GM18867 (cell line): ENCODE data around the gene RAB1B.
A peak's percentile ranks its signal among the peaks of the same experiment; 100 is the strongest.

ENCODE experiments used
- ATAC-seq: cut with Tn5 transposase; IDR thresholded peaks from one replicate; pipeline ENCODE4 v1.9.1; 2021; ENCODE audit warnings: mild to moderate bottlenecking, moderate library complexity; ENCODE audit not compliant: unreplicated experiment

RAB1B gene

DNA sequence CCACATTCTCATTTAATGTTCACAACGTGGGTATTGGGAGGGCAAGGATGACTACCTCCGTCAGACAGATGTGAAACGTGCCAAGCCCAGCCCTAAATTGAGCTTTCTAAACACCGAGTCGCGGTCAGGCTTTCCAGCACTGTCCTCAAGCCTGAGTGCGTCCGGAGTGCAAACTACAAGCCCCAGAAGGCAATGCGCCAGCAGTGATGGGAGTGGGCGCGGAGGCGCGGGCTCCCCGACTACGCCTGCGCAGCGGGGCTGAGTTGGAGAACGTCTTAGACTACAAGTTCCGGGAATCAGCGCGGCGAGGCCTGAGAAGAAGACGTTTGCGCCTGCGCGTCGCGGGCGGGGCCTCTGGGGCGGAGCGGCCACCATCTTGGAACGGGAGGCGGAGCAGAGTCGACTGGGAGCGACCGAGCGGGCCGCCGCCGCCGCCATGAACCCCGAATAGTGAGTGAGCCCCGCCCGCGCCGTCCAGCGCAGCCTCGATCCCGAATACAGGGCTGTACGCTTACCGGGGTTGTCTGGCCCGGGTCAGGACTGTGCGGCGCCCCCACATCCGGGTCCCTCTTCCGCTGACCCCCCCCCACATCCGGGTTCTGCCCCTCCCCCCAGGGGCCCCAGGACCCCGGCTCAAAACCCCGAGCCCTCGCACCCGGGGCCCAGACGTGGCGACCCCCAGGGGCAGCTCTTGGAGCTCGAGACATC, at the start of gene RAB1B:
Gene RAB1B (plus strand): TSS at position 396 of the 708 bp plus-strand sequence. CDS start 41 bp downstream, at position 437.
- peak; percentile 76 for ATAC-seq

DNA sequence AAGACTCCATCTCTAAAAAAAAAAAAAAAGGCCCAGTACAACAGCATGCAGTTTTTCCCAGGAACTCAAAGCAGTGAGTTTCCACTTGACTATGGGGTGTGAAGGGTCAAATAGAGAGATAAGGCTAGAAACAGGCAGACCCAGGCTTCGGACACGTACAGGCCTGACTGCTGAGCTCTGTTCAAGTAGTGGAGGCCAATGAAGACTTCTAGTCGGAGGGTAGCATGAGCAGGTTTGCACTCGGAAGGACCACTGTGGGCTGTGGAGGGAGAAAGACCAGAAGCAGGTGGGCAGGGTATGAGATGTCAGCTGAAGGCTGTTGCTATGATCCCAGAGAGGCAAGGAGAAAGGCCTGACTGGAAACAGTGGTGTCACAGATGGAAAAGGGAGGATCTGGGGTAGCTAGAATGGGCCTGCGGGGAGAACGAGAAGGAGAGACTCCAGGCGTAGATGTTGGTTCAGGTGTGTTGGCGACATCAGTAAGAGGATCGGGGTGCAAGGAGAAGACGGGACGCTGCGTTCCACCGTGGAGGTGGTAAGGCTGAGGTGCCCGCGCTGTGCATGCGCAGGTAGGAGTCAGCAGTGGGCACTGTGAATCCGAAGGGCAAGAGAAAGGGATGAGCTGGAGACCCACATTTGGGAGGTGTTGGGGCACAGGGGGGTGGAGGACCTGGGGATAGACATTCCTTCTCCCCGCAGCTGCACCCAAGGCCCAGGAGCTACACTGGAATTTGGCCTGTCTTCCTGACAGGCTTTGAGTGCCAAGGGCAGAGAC, 49.4 kb upstream of the RAB1B start:
- ATAC-seq = no peak

DNA sequence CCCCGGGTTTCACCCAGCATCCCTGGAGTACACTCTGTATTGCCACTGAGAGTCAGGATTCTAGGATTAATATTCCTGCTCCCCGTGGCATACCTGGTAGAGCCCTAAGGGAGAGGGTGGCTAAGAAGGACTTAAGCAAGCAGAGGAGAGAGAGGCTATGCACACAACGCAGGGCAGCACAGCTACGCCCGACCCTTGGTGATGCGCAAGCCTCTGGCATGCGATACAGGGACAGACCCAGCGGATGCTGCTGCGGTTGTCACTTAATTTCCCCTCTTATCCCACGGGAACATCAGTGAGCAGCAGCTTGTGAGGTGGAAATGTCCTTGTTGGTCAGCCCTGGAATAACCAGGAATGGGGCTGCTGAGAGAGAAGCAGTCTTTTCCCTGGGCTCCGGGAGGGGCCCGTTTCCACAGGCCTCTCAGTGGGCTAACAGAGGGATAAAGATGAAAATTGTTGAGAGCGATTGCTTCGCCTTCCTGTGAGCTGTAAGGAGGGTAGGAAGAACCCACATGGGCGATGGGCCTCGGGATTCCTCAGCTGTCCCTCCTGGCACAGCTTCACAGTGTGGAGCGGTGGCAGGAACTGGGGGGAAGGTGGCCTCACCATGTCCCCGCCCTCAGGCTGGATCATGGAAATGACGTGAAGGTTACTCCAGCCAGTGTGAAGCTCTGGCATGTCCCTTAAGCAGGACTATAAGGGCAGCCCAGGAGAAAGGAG, 48.4 kb upstream of the RAB1B start:
- ATAC-seq = no peak

DNA sequence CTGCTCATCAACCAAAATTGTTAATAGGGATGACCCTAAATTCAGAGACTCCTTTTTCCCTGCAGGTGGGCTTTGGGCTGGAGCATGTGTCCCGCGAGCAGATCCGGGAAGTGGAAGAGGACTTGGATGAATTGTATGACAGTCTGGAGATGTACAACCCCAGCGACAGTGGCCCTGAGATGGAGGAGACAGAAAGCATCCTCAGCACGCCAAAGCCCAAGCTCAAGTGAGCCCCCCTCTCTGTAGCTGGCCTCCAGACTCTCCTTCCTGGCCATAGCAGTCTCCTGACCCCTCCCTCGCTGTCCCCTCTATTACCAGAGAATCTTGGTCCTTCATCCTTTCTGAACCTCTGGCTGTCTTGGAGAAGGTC, 47.9 kb upstream of the RAB1B start:
- ATAC-seq = no peak

DNA sequence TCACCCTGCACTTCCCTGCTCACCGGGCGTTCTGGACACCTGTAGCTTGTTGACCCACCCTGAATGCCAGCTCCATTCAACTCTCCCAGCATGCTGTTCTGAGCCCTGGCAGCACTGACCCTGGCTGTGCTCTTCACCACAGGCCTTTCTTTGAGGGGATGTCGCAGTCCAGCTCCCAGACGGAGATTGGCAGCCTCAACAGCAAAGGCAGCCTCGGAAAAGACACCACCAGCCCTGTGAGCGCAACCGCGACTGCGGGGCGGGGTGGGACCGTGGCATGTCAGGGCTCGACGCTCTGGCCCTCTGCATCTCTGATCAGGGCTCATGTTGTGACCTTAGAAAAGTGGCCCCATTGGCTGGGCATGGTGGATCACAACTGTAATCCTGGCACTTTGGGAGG, 47.4 kb upstream of the RAB1B start:
- no peak for ATAC-seq

DNA sequence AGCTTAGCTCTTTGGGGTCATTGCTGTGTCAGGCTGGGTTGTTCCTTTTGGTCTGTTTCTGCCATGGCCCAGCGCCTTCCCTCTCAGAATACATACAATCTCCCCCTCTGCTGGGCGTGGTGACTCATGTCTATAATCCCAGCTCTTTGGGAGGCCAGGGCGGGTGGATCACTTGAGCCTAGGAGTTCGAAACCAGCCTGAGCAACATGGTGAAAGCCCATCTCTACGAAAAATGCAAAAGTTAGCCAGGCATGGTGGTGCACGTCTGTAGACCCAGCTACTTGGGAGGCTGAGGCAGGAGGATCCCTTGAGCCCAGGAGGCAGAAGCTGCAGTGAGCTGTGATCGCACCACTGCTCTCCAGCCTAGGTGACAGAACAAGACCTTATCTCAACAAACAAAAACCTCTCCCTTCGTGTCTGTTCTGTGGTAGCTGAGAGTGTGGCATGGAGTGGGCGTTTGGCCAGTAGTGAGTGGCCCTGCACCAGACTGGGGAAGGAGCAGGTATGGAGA, 46.7 kb upstream of the RAB1B start:
- ATAC-seq = peak; percentile 17

DNA sequence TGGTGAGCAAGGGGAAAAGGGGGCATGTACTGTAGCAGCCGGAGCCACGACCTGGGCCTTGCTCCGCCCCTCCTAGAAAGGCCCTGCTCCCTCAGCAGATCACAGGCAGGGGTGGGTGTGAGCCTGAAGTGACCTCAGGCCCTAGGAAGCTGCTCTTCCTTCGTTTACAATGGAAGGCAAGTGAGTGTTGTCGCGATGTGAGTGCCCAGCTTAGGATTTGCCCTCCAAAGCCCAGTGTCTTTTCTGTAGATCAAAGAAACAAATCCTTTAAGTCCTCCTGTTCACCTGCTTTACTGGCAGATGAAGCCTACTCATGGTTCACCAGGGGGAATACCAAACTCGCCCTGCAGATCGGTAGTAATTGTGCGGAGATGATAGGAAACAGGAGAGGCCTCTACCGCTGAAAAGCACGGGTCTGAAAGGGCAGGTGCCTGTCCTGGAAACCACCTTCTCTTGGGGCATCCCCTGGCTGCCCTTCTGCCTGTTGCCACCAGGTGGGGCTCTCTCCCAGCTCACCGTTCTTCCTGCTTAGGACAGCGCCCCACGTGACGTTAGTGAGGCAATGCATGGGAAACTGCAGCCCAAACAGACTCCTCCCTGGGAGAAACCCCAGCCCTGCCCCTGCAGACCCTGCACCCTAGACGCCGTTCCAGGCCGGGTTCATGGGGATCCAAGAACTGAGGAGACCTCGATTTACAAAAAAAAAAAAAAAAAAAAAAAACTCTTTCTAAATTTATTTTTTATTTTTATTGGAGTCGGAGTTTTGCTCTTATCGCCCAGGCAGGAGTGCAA, 45.9 kb upstream of the RAB1B start:
- ATAC-seq = peak; percentile 80

DNA sequence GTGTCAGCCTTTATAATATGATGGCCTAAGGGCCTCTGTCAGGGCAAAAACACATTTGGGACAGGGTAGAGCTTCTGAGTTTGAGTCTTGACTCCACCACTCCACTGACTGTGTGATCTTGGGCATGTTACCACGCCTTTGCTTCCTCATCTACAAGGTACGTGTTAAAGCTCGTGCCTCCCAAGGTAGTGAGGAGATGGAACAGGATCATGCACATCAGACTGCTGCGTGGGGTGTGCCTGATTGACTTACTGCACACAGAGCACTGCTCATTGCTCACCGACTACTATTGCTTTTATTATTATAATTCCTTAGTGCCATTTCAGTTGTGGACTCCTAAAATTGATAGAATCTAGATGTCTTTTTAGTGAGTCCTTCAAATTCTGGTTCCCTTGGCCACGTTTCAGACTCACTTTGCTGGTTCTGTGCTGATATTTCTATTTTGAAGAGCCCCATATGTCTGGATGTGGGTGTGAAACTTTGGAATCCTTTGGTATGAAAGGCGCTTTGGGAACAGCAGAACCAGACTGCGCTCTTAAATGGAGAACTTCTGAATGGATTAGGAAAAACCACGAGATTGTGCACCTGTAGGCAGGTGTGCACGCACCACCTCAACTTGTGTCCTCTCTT, 44.1 kb upstream of the RAB1B start:
- ATAC-seq = no peak

DNA sequence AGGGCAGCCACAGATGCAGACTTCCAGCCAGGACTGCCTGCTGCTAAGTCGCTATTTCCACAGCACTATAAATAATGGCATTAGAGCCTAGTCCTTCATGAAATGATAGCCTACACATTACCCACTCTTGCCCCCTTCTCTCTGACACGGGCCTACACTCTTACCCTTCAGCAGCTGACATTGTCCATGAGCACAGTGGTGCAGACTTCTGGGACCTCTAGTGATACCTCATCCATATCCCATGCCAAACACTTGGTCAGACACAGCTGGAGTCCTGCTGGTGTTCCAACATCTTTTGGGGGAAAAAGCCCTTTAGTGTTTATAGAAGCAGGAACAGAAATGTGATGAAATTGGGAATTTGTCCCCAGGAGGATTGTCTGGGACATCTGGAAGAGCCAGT, 43.4 kb upstream of the RAB1B start:
- no peak for ATAC-seq

DNA sequence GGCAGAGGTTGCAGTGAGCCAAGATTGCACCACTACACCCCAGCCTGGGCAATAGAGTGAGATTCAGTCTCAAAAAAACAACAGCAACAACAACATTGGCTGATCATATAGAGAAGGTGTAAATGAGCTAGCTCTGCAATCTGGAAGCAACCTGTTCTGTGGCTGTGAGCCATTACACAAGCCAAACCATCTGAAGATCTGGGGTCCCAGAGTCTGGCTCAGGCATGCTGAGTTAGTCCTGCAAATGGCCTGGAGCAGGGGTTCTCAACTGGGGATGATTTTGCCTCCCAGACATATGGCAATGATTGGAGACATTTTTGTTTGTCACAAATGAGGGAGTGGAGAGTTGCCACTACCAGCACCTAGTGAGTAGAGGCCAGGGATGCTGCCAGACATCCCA, 42.3 kb upstream of the RAB1B start:
- no peak for ATAC-seq

DNA sequence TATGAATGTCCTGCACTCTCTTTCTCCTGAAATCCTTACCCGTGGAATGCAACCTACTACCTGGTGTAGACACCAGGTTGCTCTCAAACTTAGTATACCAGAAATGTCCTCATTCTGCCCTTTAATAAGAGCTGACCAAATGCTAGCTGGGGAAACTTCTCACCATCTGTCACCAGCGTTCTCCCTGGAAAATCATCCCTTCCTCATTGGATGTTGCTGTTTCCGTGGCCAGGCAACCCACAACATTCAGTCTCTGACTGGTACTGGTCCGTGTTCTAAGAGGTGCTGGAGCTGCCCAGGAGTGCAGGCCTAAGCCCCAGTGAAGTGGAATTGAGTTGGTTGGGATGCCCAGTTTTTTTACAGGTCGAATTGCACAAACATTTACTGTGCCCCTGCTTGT, 40.7 kb upstream of the RAB1B start:
- ATAC-seq = no peak

DNA sequence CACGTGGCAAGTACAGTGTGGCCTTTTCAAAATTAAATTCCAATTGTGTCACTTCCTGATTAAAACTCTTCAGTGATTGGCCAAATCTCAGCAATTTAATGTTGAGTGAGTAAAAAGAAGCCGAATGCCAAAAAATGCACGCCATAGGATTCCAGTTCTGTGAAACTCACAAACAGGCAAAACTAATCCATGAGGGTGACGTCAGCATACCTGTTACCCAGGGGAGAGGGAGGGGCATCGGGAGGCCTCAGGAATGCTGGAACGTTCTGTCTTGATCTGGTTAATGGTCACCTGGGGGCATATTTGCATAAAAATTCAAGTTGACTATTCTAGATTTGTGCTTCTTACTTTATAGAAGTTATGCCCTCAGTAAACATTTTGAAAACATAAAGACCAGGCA, 39.9 kb upstream of the RAB1B start:
- ATAC-seq = no peak

DNA sequence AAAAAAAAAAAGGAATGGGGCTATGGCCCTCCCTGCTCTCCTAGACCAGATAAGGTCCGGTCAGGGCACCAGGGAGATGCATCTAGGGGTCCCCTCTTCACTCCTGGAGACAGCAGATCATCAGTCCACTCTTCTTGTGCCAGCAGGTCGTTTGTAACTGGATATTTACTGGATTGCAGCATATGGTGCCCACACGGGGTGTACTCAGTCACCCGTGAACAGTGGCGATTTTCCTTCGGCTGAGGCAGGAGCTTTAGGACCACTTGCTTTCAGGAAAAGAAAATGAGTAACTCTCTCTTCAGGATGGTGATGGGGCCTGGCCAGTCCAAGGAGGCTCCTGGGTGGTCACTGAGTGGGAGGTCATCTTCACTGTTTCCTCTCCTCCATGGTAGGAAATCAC, 38.3 kb upstream of the RAB1B start:
- no peak for ATAC-seq

DNA sequence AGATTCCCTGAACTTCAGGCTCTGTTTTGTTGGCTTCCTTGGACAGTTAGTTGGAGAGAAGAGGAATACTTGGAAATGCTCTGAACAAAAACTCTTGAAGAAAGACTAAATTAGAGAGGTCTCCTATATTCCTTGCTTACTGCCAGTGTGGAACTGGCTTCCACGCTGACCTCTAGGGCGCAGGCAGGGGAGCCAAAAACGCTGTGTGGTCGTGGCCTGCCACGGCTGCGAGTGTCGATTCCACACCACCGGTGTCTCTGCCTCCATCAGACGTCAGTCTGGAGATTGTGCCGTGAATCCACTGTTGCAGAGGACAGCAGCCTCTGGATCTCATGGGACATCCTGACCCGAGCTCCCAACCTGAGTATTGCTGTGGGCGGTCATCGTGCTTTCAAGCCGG, 37.5 kb upstream of the RAB1B start:
- no peak for ATAC-seq

DNA sequence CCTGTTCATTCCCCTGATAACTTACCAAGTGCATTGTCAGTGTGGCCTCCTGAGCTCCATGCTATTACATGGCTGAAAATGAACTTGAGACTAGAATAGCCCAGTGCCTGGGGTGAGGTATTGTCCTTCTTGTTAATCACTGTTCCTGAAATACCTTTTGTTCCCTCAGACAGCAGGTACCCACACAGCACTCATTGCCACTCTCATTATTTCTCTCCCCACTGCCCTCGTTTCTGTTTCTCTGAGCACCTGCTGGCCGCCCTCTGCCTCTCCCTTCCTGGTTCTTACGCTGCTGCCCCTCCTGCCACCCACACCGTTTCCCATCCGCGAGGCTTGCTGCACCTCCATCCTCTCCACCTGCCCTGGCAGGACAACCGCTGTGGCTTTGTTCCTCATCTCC, 36.9 kb upstream of the RAB1B start:
- ATAC-seq = no peak

DNA sequence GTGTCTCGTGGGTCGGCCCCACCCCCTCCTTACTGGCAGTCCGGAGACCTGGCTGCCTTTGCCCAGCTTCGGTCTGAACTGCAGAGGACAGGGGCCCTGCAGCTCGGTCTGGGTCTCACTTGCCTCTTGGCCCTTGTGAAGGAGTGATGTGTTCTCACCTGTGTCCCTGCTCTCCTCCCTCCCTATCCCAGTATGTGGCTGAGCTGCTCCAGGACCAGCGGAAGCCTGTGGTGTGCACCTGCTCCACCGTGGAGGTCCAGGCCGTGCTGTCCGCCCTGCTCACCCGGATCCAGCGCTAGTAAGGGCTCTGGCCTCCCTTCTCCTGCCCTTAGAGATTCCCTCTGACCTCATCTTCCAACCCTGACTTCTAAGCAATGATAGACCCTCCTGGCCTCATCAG, 35.7 kb upstream of the RAB1B start:
- no peak for ATAC-seq

DNA sequence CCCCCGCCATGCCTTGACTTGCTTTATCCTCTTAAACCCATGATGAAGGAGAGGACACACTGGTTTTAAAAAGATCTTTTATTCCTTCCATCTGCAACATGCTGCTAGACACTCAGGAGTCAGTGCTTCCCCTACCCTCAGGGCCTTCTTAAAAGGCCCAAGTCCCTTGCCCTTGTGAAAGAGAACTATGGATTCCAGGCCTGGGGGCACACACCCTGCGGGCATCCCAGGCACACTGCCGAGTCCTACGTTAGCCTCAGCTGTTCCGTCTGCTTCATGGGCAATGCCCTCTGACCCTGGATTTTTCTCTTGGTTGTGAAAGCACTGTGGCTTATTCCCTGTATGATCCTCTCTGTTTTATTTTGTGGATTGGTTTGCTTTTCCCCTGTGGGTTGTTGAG, 35.1 kb upstream of the RAB1B start:
- ATAC-seq = no peak

DNA sequence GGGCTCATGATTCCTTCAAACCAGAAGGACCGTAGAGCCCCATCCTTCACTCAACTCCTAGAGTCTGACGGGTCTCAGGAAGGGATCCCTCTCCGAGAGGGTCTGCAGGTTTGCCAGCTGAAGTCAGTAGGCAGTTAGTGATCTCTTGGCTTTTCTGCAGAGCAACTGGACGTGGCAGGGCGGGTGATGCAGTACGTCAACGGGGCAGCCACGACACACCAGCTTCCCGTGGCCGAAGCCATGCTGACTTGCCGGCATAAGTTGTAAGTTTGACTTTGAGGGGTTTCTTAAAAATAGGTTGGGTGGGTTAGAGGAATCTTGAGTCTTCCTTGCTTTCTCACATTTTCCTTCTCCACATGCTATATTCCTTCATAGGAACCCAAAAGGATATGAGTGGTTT, 33.3 kb upstream of the RAB1B start:
- no peak for ATAC-seq

DNA sequence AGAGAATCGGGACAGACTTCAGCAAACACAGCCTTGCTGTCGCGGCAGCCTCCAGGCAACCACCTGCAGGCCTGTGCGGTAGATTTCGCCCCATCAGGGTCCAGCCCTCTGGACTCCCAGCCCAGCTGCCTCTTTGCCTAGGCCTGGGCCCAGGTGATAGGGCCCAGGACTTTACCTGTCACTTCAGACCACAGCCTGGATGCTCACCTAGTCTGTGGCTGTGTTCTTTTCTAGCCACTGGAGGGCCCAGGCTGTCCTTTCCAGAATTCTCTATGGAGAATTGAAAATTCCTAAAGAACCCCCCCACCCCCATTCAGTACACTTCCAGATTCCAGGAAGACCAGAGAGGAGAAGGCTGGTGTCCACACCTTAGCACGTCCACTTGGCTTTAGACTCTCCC, 30.6 kb upstream of the RAB1B start:
- ATAC-seq = no peak

DNA sequence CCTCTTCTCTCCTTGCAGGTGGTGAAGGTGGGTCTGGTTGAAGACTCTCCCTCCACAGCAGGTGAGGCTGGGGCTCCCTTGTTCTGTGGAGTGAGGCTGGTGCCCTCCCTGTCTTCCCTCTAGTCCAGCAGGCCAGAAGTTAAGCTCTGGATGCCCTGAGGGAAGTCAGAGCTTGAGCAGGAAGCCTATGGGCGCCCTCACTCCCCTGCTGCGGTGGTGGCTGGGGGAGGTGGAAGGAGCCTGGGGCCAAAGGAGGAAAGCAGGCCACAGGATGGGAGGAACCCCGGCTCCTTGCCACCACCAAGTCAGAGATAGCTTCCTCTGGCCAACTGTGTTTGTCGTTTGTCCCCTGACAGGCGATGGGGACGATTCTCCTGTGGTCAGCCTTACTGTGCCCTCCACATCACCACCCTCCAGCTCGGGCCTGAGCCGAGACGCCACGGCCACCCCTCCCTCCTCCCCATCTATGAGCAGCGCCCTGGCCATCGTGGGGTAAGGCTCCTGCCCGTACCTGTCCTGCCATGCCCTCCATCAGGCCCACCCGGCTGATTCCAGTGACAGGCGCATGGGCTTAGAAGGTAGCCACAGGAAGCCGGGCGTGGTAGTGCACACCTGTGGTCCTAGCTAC, 29.5 kb upstream of the RAB1B start:
- ATAC-seq = no peak
